ENCODE results near the gene NAA80. TPM values are rescaled to one million over a fixed set of nuclear protein-coding genes. Genes with fewer than 3 reads are reported as not detected.
A peak's percentile ranks its signal among the peaks of the same experiment; 100 is the strongest.

Gene NAA80
- polyA plus RNA-seq, 3 donors = 2.3 to 21.3 (median 4.6) TPM

GRCh38 chr3:50290161-50290641 is 9.0 kb downstream of the NAA80 start:
- H3K27me3 ChIP-seq (ENCODE audit: control insufficient read depth in 2 of 2, insufficient read depth in 2 of 2, low read length in 2 of 2) = no peaks in the 10 kb centered on the region
- Mint-ChIP-seq H3K4me3 (no peak overlapping the region), H3K4me1 (peaks cover 14% of the 10 kb centered on the region), H3K27ac (no peak overlapping the region), H3K36me3 (peaks cover 23 to 34% of the 10 kb centered on the region in 2 donors), H3K9me3 (no peaks in the 10 kb centered on the region), H3K27me3 (ENCODE audit: low read depth in 3 of 3) (peaks cover 0 to 2% (median 0%) of the 10 kb centered on the region in 3 donors)
- no peak overlapping the region for H3K27ac ChIP-seq (ENCODE audit: low read depth in 1 of 2, low read length in 2 of 2)
- 100% methylated on average over 10 of the region's 16 CpGs for WGBS (ENCODE audit: insufficient coverage)
- H3K36me3 ChIP-seq (replicated peaks in 1 of 2; ENCODE audit: control insufficient read depth in 1 of 2, insufficient read depth in 2 of 2, low read length in 2 of 2) = peaks cover 34 to 41% of the 10 kb centered on the region in 2 donors
- no peak overlapping the region for H2AFZ ChIP-seq (ENCODE audit: insufficient read depth, low read depth, low read length, poor library complexity, severe bottlenecking)
- H3K4me1 ChIP-seq (ENCODE audit: control insufficient read depth in 1 of 2, insufficient read depth in 2 of 2, low read length in 2 of 2) = peaks cover 16 to 22% of the 10 kb centered on the region in 2 donors
- no peak overlapping the region for H3K9ac ChIP-seq (ENCODE audit: insufficient read depth, low read length, poor library complexity, severe bottlenecking)
- H4K20me1 ChIP-seq (ENCODE audit: insufficient read depth, low read length) = no peaks in the 10 kb centered on the region
- H3K4me2 ChIP-seq (replicated peaks; ENCODE audit: extremely low read depth, low read length, poor library complexity, severe bottlenecking) = no peak overlapping the region
- no peaks in the 10 kb centered on the region for H3K9me3 ChIP-seq (replicated peaks in 1 of 2; ENCODE audit: control insufficient read depth in 1 of 2, insufficient read depth in 1 of 2, low read length in 2 of 2)
- no peak overlapping the region for H3K4me3 ChIP-seq (replicated peaks in 1 of 3; ENCODE audit: low read depth in 2 of 3, low read length in 3 of 3)
- no peak for TF ChIP-seq CTCF (IDR thresholded peaks at IDR 0.05)
- peaks cover 18% of the 10 kb centered on the region for H3K79me2 ChIP-seq (ENCODE audit: insufficient read depth, low read length)
- peak in 1 of 3 donors; percentile 6 for DNase-seq
- intact Hi-C loops (cut with micrococcal nuclease) = no loop called here

GRCh38 chr3:50289130-50289529 is 10.1 kb downstream of the NAA80 start:
- DNase-seq = peak in 1 of 3 donors; percentile 4
- Histone ChIP-seq H3K9ac (ENCODE audit: insufficient read depth, low read length, poor library complexity, severe bottlenecking) (no peak overlapping the region), H3K9me3 (replicated peaks in 1 of 2; ENCODE audit: control insufficient read depth in 1 of 2, insufficient read depth in 1 of 2, low read length in 2 of 2) (no peaks in the 10 kb centered on the region), H3K4me1 (ENCODE audit: control insufficient read depth in 1 of 2, insufficient read depth in 2 of 2, low read length in 2 of 2) (peaks cover 16 to 22% of the 10 kb centered on the region in 2 donors), H3K4me2 (replicated peaks; ENCODE audit: extremely low read depth, low read length, poor library complexity, severe bottlenecking) (no peak overlapping the region), H3K79me2 (ENCODE audit: insufficient read depth, low read length) (peaks cover 18% of the 10 kb centered on the region), H3K27ac (ENCODE audit: low read depth in 1 of 2, low read length in 2 of 2) (no peak overlapping the region), H3K36me3 (replicated peaks in 1 of 2; ENCODE audit: control insufficient read depth in 1 of 2, insufficient read depth in 2 of 2, low read length in 2 of 2) (peaks cover 34 to 41% of the 10 kb centered on the region in 2 donors), H3K27me3 (ENCODE audit: control insufficient read depth in 2 of 2, insufficient read depth in 2 of 2, low read length in 2 of 2) (no peaks in the 10 kb centered on the region), H2AFZ (ENCODE audit: insufficient read depth, low read depth, low read length, poor library complexity, severe bottlenecking) (no peak overlapping the region), H4K20me1 (ENCODE audit: insufficient read depth, low read length) (no peaks in the 10 kb centered on the region), H3K4me3 (replicated peaks in 1 of 3; ENCODE audit: low read depth in 2 of 3, low read length in 3 of 3) (no peak overlapping the region)
- peaks cover 14% of the 10 kb centered on the region for H3K4me1 Mint-ChIP-seq
- peaks cover 0 to 2% (median 1%) of the 10 kb centered on the region in 3 donors for H3K27me3 Mint-ChIP-seq (ENCODE audit: low read depth in 3 of 3)
- no peak overlapping the region for H3K4me3 Mint-ChIP-seq
- no peaks in the 10 kb centered on the region for H3K9me3 Mint-ChIP-seq
- H3K27ac Mint-ChIP-seq = peak overlapping the region in 1 of 7 donors; percentile 55
- no peak for TF ChIP-seq CTCF (IDR thresholded peaks at IDR 0.05)
- intact Hi-C loops (cut with micrococcal nuclease) = no loop called here
- peaks cover 23 to 34% of the 10 kb centered on the region in 2 donors for H3K36me3 Mint-ChIP-seq
- WGBS (ENCODE audit: insufficient coverage) = no CpG with 5 or more reads among the region's 6 CpGs
